Osteoblast (primary cell): ENCODE data around the gene TTC21A. TPM values are rescaled to one million over a fixed set of nuclear protein-coding genes. Genes with fewer than 3 reads are reported as not detected.

Experiments used
- DNase-seq: peaks from one replicate; pipeline ENCODE4 v3.0.0; 2011; ENCODE audit warnings: low spot score, mixed read lengths; ENCODE audit not compliant: insufficient read length; ENCODE audit errors: missing footprints
- H2AFZ ChIP-seq: 2 replicates; pipeline ENCODE4 v1.6.0; 2011; ENCODE audit warnings: mild to moderate bottlenecking, low read length
- H3K27ac ChIP-seq: 2 replicates; pipeline ENCODE4 v1.5.1; 2011; ENCODE audit warnings: mild to moderate bottlenecking, low read depth, low read length, moderate library complexity
- H3K27me3 ChIP-seq: 2 replicates; pipeline ENCODE4 v1.6.0; 2012; ENCODE audit warnings: mild to moderate bottlenecking, control low read depth, inconsistent platforms, low read length, moderate library complexity; ENCODE audit not compliant: insufficient read depth
- H3K36me3 ChIP-seq: 2 replicates; pipeline ENCODE4 v1.5.1; 2011; ENCODE audit warnings: mild to moderate bottlenecking, low read length, control low read depth, moderate library complexity; ENCODE audit not compliant: insufficient read depth
- H3K4me1 ChIP-seq: 2 replicates; pipeline ENCODE4 v1.5.1; 2011; ENCODE audit warnings: mild to moderate bottlenecking, low read length, control low read depth, moderate library complexity; ENCODE audit not compliant: insufficient read depth
- H3K4me2 ChIP-seq: 2 replicates; pipeline ENCODE4 v1.6.0; 2011; ENCODE audit warnings: mild to moderate bottlenecking, low read length; ENCODE audit not compliant: insufficient read depth
- H3K4me3 ChIP-seq: fragments of 200-600 bp; sonication (generic); 3 replicates; pipeline ENCODE4 v1.5.1; 2012; ENCODE audit warnings: mild to moderate bottlenecking, low read length, inconsistent platforms; ENCODE audit not compliant: insufficient read depth
- H3K79me2 ChIP-seq: 2 replicates; pipeline ENCODE4 v1.6.0; 2012; ENCODE audit warnings: mild to moderate bottlenecking, low read length, control low read depth, inconsistent platforms; ENCODE audit not compliant: insufficient read depth
- H3K9me3 ChIP-seq: 2 replicates; pipeline ENCODE4 v1.5.1; 2011; ENCODE audit warnings: low read depth, low read length, control low read depth
- H4K20me1 ChIP-seq: 2 replicates; pipeline ENCODE4 v1.6.0; 2012; ENCODE audit warnings: mild to moderate bottlenecking, low read length, control low read depth; ENCODE audit not compliant: insufficient read depth
- total RNA-seq: library from RNA; depleted of rRNA; stranded (reverse); fragments of >200 nt; gene quantifications from 2 replicates; pipeline ENCODE4 v1.2.3, GENCODE V29; 2012
- TF ChIP-seq, protein P1 (sequence below): IDR thresholded peaks from 2 replicates; pipeline ENCODE4 v1.5.1; 2011; ENCODE audit warnings: mild to moderate bottlenecking, low read depth, low read length, moderate library complexity; ENCODE audit errors: extremely low read depth

TTC21A gene
- total RNA-seq, 1 donor: 6.9 TPM

GRCh38 chr3:39090922-39091321 is 16.6 kb upstream of the TTC21A start:
- no peaks in the 10 kb centered on the region for H3K4me1 ChIP-seq
- no peak overlapping the region for H3K4me2 ChIP-seq
- no peak overlapping the region for H3K27ac ChIP-seq
- peaks cover 2% of the 10 kb centered on the region for H4K20me1 ChIP-seq
- peak; percentile 51 for DNase-seq
- no peak overlapping the region for H3K4me3 ChIP-seq
- H3K9me3 ChIP-seq: no peaks in the 10 kb centered on the region
- H3K36me3 ChIP-seq: peaks cover 72% of the 10 kb centered on the region
- H3K79me2 ChIP-seq: no peaks in the 10 kb centered on the region
- no peak overlapping the region for H2AFZ ChIP-seq
- no peaks in the 10 kb centered on the region for H3K27me3 ChIP-seq
- TF ChIP-seq, protein P1, sequence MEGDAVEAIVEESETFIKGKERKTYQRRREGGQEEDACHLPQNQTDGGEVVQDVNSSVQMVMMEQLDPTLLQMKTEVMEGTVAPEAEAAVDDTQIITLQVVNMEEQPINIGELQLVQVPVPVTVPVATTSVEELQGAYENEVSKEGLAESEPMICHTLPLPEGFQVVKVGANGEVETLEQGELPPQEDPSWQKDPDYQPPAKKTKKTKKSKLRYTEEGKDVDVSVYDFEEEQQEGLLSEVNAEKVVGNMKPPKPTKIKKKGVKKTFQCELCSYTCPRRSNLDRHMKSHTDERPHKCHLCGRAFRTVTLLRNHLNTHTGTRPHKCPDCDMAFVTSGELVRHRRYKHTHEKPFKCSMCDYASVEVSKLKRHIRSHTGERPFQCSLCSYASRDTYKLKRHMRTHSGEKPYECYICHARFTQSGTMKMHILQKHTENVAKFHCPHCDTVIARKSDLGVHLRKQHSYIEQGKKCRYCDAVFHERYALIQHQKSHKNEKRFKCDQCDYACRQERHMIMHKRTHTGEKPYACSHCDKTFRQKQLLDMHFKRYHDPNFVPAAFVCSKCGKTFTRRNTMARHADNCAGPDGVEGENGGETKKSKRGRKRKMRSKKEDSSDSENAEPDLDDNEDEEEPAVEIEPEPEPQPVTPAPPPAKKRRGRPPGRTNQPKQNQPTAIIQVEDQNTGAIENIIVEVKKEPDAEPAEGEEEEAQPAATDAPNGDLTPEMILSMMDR: no peak

- H4K20me1 ChIP-seq: peaks cover 7% of the 10 kb centered on the region
- peaks cover 85% of the 10 kb centered on the region for H3K36me3 ChIP-seq
- DNase-seq: no peak
- H3K27ac ChIP-seq: no peak overlapping the region
- H3K27me3 ChIP-seq: no peaks in the 10 kb centered on the region
- H2AFZ ChIP-seq: no peak overlapping the region
- H3K4me2 ChIP-seq: no peak overlapping the region
- H3K4me1 ChIP-seq: no peaks in the 10 kb centered on the region
- TF ChIP-seq, protein P1: no peak
- H3K79me2 ChIP-seq: peaks cover 3% of the 10 kb centered on the region
- no peak overlapping the region for H3K4me3 ChIP-seq
- no peaks in the 10 kb centered on the region for H3K9me3 ChIP-seq
Measured at GRCh38 chr3:39094851-39095677, 12.4 kb upstream of the TTC21A start.

- H3K4me2 ChIP-seq: no peak overlapping the region
- H3K4me1 ChIP-seq: no peaks in the 10 kb centered on the region
- peaks cover 8% of the 10 kb centered on the region for H3K79me2 ChIP-seq
- H4K20me1 ChIP-seq: peaks cover 13% of the 10 kb centered on the region
- TF ChIP-seq, protein P1: no peak
- no peak for DNase-seq
- H2AFZ ChIP-seq: no peak overlapping the region
- H3K27me3 ChIP-seq: no peaks in the 10 kb centered on the region
- no peaks in the 10 kb centered on the region for H3K9me3 ChIP-seq
- H3K27ac ChIP-seq: no peak overlapping the region
- peaks cover 86% of the 10 kb centered on the region for H3K36me3 ChIP-seq
- no peak overlapping the region for H3K4me3 ChIP-seq
Measured at GRCh38 chr3:39095778-39096177, 11.7 kb upstream of the TTC21A start.

DNA sequence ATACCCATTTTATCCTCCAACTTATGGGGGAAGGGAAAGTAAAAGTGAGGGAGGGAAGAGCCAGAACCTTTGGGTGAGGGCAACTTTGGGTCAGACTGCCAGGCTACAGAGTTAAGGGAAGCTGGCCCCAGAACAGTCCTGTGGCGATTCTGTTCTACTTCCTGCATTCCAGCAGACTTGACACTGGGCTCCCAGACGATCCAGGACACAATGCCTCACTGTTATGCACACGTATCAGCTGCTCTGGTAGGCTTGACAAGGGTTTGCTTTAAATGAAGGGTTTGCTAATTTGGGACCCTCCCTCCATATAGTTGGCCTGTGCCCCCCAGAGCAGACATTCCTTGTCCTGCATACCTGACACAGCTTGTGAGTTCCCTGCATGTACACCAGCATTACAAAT is 10.7 kb upstream of the TTC21A start:
- no peak overlapping the region for H2AFZ ChIP-seq
- no peak overlapping the region for H3K27ac ChIP-seq
- TF ChIP-seq, protein P1: no peak
- H3K4me3 ChIP-seq: no peak overlapping the region
- H3K9me3 ChIP-seq: no peaks in the 10 kb centered on the region
- H4K20me1 ChIP-seq: peaks cover 23% of the 10 kb centered on the region
- no peaks in the 10 kb centered on the region for H3K27me3 ChIP-seq
- peaks cover 16% of the 10 kb centered on the region for H3K79me2 ChIP-seq
- no peak overlapping the region for H3K4me2 ChIP-seq
- peaks cover 80% of the 10 kb centered on the region for H3K36me3 ChIP-seq
- no peaks in the 10 kb centered on the region for H3K4me1 ChIP-seq
- peak; percentile 61 for DNase-seq
